GM19324 (cell line): Measurements from ENCODE around the gene VASH2.

Experiments
- ATAC-seq: cut with Tn5 transposase; IDR thresholded peaks from one replicate; pipeline ENCODE4 v1.9.1; 2021; ENCODE audit warnings: mild to moderate bottlenecking, moderate library complexity; ENCODE audit not compliant: unreplicated experiment, low FRiP score

Gene VASH2

GRCh38 chr1:212928323-212929291 lies 21.7 kb upstream of the VASH2 start:
- no peak for ATAC-seq

GRCh38 chr1:212930986-212931678 lies 19.2 kb upstream of the VASH2 start:
- no peak for ATAC-seq

GRCh38 chr1:212933815-212934471 lies 16.4 kb upstream of the VASH2 start:
- ATAC-seq = no peak

- no peak for ATAC-seq
Observed at GRCh38 chr1:212935387-212935981, 14.9 kb upstream of the VASH2 start.

- no peak for ATAC-seq
Observed at GRCh38 chr1:212937034-212937433, 13.3 kb upstream of the VASH2 start.

- no peak for ATAC-seq
Observed at GRCh38 chr1:212938846-212939245, 11.5 kb upstream of the VASH2 start.

GRCh38 chr1:212941452-212941851 lies 8.9 kb upstream of the VASH2 start:
- no peak for ATAC-seq

GRCh38 chr1:212942679-212943392 lies 7.5 kb upstream of the VASH2 start:
- no peak for ATAC-seq

GRCh38 chr1:212943393-212943710 lies 7.0 kb upstream of the VASH2 start:
- no peak for ATAC-seq

GRCh38 chr1:212944229-212944901 lies 6.0 kb upstream of the VASH2 start:
- no peak for ATAC-seq

- ATAC-seq = no peak
Observed at GRCh38 chr1:212945056-212945455, 5.3 kb upstream of the VASH2 start.

GRCh38 chr1:212945463-212946160 lies 4.7 kb upstream of the VASH2 start:
- ATAC-seq = no peak

- ATAC-seq = no peak
Observed at GRCh38 chr1:212946872-212947271, 3.5 kb upstream of the VASH2 start.

- ATAC-seq = no peak
Observed at GRCh38 chr1:212949771-212950170, 570 bp upstream of the VASH2 start.

GRCh38 chr1:212951126-212951946 lies 995 bp downstream of the VASH2 start:
- ATAC-seq = no peak

- ATAC-seq = no peak
Observed at GRCh38 chr1:212951947-212952640, 1.8 kb downstream of the VASH2 start.

GRCh38 chr1:212952641-212952976 lies 2.3 kb downstream of the VASH2 start:
- ATAC-seq = no peak

- no peak for ATAC-seq
Observed at GRCh38 chr1:212953321-212953720, 3.0 kb downstream of the VASH2 start.
